GM12878 (cell line): ENCODE measurements around the gene MRPS25. TPM values are rescaled to one million over a fixed set of nuclear protein-coding genes. Genes with fewer than 3 reads are reported as not detected.

Experiments
- ATAC-seq: fragments of 200-7000 bp; cut with Tn5 transposase; 3 replicates; pipeline ENCODE4 v1.9.1; 2020; ENCODE audit warnings: mild to moderate bottlenecking, moderate library complexity
- BruUV-seq: library from RNA; stranded (reverse); fragments of 400-500 nt; replicated peaks from 2 replicates; lab custom pipeline; 2021; lab: Mats Ljungman, UMichigan
- CTCF ChIA-PET: fragments of 300-600 bp; sonication (Branson Sonifier 250); formaldehyde crosslinking; extraction: SDS; loops from one replicate; lab custom pipeline; 2021; ENCODE audit warnings: inconsistent platforms; lab: Yijun Ruan, JAX
- POLR2A ChIA-PET: fragments of 350-600 bp; formaldehyde crosslinking; extraction: SDS; loops from one replicate; lab custom pipeline; 2021; ENCODE audit warnings: inconsistent platforms; lab: Charles Lee
- RAD21 ChIA-PET: fragments of 300-600 bp; sonication (Branson Sonifier 250); formaldehyde crosslinking; loops from one replicate; lab custom pipeline; 2023; ENCODE audit warnings: antibody characterized with exemption; ENCODE audit not compliant: unreplicated experiment; lab: Charles Lee
- SMC1A ChIA-PET: fragments of 300-600 bp; sonication (Branson Sonifier 250); formaldehyde crosslinking; loops from one replicate; lab custom pipeline; 2023; ENCODE audit not compliant: unreplicated experiment, uncharacterized antibody; lab: Charles Lee
- DNase-seq: peaks from one replicate; pipeline ENCODE4 v3.0.0-alpha.2; 2011; ENCODE audit warnings: low read depth, low spot score
- FAIRE-seq: peaks from 3 replicates; lab custom pipeline; 2011; peaks lifted over from hg19 to GRCh38; lab: Jason Lieb, UNC
- H2AFZ ChIP-seq: 2 replicates; pipeline ENCODE4 v1.6.0; 2011; ENCODE audit warnings: low read depth, low read length, control low read depth; ENCODE audit not compliant: control insufficient read depth
- H3K27ac ChIP-seq: 2 replicates; pipeline ENCODE4 v1.5.1; 2011; ENCODE audit warnings: control low read depth; ENCODE audit not compliant: control insufficient read depth, insufficient read depth
- H3K27me3 ChIP-seq, 2 experiments: replicated peaks in 1 of 2; 2 replicates each; pipeline versions ENCODE4 v1.6.0 to v1.6.1; 2011; ENCODE audit warnings: low read length in 1 of 2; ENCODE audit not compliant: control insufficient read depth in 2 of 2, insufficient read depth in 2 of 2
- H3K36me3 ChIP-seq, 2 experiments: 2 replicates each; pipeline ENCODE4 v1.5.1; 2011; ENCODE audit warnings: low read length in 1 of 2; ENCODE audit not compliant: control insufficient read depth in 2 of 2, insufficient read depth in 2 of 2
- H3K4me1 ChIP-seq: 2 replicates; pipeline ENCODE4 v1.6.1; 2011; ENCODE audit warnings: mild to moderate bottlenecking, low read length, moderate library complexity, mixed read lengths; ENCODE audit not compliant: control insufficient read depth, insufficient read depth
- H3K4me2 ChIP-seq: 2 replicates; pipeline ENCODE4 v1.6.0; 2011; ENCODE audit warnings: control low read depth; ENCODE audit not compliant: control insufficient read depth, insufficient read depth
- H3K4me3 ChIP-seq: fragments of 200-600 bp; sonication (generic); 2 replicates; pipeline ENCODE4 v1.5.1; 2016
- H3K79me2 ChIP-seq: 2 replicates; pipeline ENCODE4 v1.6.0; 2011; ENCODE audit warnings: low read length; ENCODE audit not compliant: control insufficient read depth, insufficient read depth
- H3K9ac ChIP-seq: 2 replicates; pipeline ENCODE4 v1.8.0; 2011; ENCODE audit warnings: low read length, control low read depth, mixed read lengths; ENCODE audit not compliant: control insufficient read depth, insufficient read depth
- H3K9me3 ChIP-seq: replicated peaks from 3 replicates; pipeline ENCODE4 v1.5.1; 2011; ENCODE audit warnings: mild to moderate bottlenecking, low read length; ENCODE audit not compliant: control insufficient read depth, insufficient read depth
- H4K20me1 ChIP-seq: 2 replicates; pipeline ENCODE4 v1.6.0; 2011; ENCODE audit not compliant: control insufficient read depth, insufficient read depth
- CHD4 ChIP-seq: fragments of 200-600 bp; sonication (generic); IDR thresholded peaks from 2 replicates; pipeline ENCODE4 v1.6.1; 2016; ENCODE audit warnings: mild to moderate bottlenecking
- DPF2 ChIP-seq: fragments of 450-650 bp; IDR thresholded peaks from 2 replicates; pipeline ENCODE4 v1.6.1; 2017; ENCODE audit warnings: mild to moderate bottlenecking
- ETV6 ChIP-seq, 2 experiments: fragments of 450-650 bp in 1 of 2; IDR thresholded peaks in 1 of 2; conservative IDR thresholded peaks in 1 of 2; 2 replicates each; pipeline ENCODE4 v1.6.1; 2014; ENCODE audit warnings: antibody characterized with exemption in 1 of 2, borderline replicate concordance in 1 of 2, low read depth in 1 of 2, mild to moderate bottlenecking in 1 of 2, moderate library complexity in 1 of 2
- IRF4 ChIP-seq: IDR thresholded peaks from 2 replicates; pipeline ENCODE4 v1.6.1; 2011; ENCODE audit warnings: low read depth, low read length
- KDM1A ChIP-seq: fragments of 200-600 bp; sonication (generic); IDR thresholded peaks from 2 replicates; pipeline ENCODE4 v1.6.1; 2016; ENCODE audit warnings: borderline replicate concordance
- NR2C1 ChIP-seq: fragments of 450-650 bp; IDR thresholded peaks from 2 replicates; pipeline ENCODE4 v1.6.1; 2017; ENCODE audit warnings: antibody characterized with exemption, mild to moderate bottlenecking, moderate library complexity
- PAX5 ChIP-seq: IDR thresholded peaks from 2 replicates; pipeline ENCODE4 v1.6.1; 2011; ENCODE audit warnings: low read depth, low read length, borderline replicate concordance
- PBX3 ChIP-seq: IDR thresholded peaks from 2 replicates; pipeline ENCODE4 v1.6.1; 2011; ENCODE audit warnings: mild to moderate bottlenecking, low read depth, low read length, moderate library complexity; ENCODE audit not compliant: insufficient replicate concordance
- RELA ChIP-seq: fragments of 450-650 bp; IDR thresholded peaks from 2 replicates; pipeline ENCODE4 v1.8.0; 2014; ENCODE audit warnings: borderline replicate concordance; ENCODE audit not compliant: partially characterized antibody
- SKIL ChIP-seq: fragments of 450-650 bp; IDR thresholded peaks from 2 replicates; pipeline ENCODE4 v1.6.1; 2017; ENCODE audit warnings: mild to moderate bottlenecking, low read depth, inconsistent platforms; ENCODE audit not compliant: poor library complexity, severe bottlenecking
- USF1 ChIP-seq: IDR thresholded peaks from 2 replicates; pipeline ENCODE4 v1.6.1; 2011; ENCODE audit warnings: borderline replicate concordance, low read depth, mild to moderate bottlenecking, moderate library complexity, mixed read lengths, low read length; ENCODE audit not compliant: insufficient read depth; ENCODE audit errors: extremely low read length
- ZBTB4 ChIP-seq: fragments of 450-650 bp; formaldehyde crosslinking; IDR thresholded peaks from 2 replicates; pipeline ENCODE4 v1.4.0; 2022; ENCODE audit warnings: mild to moderate bottlenecking, moderate library complexity
- WGBS: methylation state at CpG from one replicate; pipeline ENCODE4 v1.1.6; 2016; ENCODE audit warnings: low lambda C conversion rate; ENCODE audit not compliant: insufficient replicate concordance, insufficient coverage; ENCODE audit errors: missing lambda C conversion rate; 5-methylcytosine and 5-hydroxymethylcytosine counted together
- in situ Hi-C: fragments of 300-500 bp; cut with MboI; formaldehyde crosslinking; loops from 9 replicates; pipeline ENCODE4 v1.14.3; 2018; ENCODE audit warnings: mixed read lengths
- intact Hi-C: fragments of 100-400 bp; cut with micrococcal nuclease; formaldehyde crosslinking; loops from one replicate; pipeline ENCODE4 v1.14.2; 2022; ENCODE audit not compliant: unreplicated experiment
- polyA plus RNA-seq, 11 experiments: library from polyadenylated mRNA; depleted of rRNA in 4 of 11; unstranded in 6 of 11; stranded (reverse) in 5 of 11; fragments of >200 nt; fragmentation: Nextera tagmentation in 4 of 11; fragmentation: Illumina TruSeq in 1 of 11; extraction: Ambion mirVana in 4 of 11; extraction: Trizol in 1 of 11; gene quantifications; 1 replicate in 1 of 11; 2 replicates in 10 of 11; pipeline versions ENCODE4 v1.2.1 to v1.2.3, GENCODE V29; 2011 to 2016; ENCODE audit warnings: inconsistent platforms in 2 of 11, missing spikeins in 2 of 11, low read depth in 1 of 11
- total RNA-seq, 4 experiments: library from RNA; depleted of rRNA in 3 of 4; stranded (reverse); fragments of >200 nt in 3 of 4; fragmentation: Illumina TruSeq in 1 of 4; extraction: Trizol in 1 of 4; gene quantifications; 2 replicates each; pipeline versions ENCODE4 v1.2.1 to v1.2.3, GENCODE V29; 2013 to 2021

Gene MRPS25
- total and polyA plus RNA-seq, 10 of the 15 experiments (the other 5 are each of a cell fraction or from before 2014, with no cell fraction given): 17.0 to 114 (median 62.2) TPM

- TF ChIP-seq PBX3: no peak
Observed at GRCh38 chr3:15063238-15063637, 1.9 kb downstream of the MRPS25 start (continued).

- no peaks in the 10 kb centered on the region for H3K27me3 ChIP-seq
- no peak for FAIRE-seq
- no peaks in the 10 kb centered on the region for H4K20me1 ChIP-seq
- peaks cover 17% of the 10 kb centered on the region for H3K9me3 ChIP-seq
- no TSS peak for BruUV-seq
- peaks cover 21% of the 10 kb centered on the region for H3K4me1 ChIP-seq
- H3K9ac ChIP-seq: no peak overlapping the region
- intact Hi-C loops (no loop called here), in situ Hi-C loops (no loop called here)
- no peak overlapping the region for H3K4me2 ChIP-seq
- no peak for DNase-seq
- no peak for ATAC-seq
- SMC1A ChIA-PET: interaction anchor here (0.9 to 1.0 kb wide), 2 partner anchors 10 to 115 kb away, joined by 3 to 5 read pairs; no protein-coding TSS in a partner anchor
- H3K79me2 ChIP-seq: peaks cover 47% of the 10 kb centered on the region
- H3K36me3 ChIP-seq: peaks cover 12 to 20% of the 10 kb centered on the region in 2 experiments
- WGBS: 96% methylated on average over 3 of the region's 3 CpGs
- H2AFZ ChIP-seq: no peak overlapping the region
- RAD21 ChIA-PET: interaction anchor here (0.7 kb wide), 1 partner anchor 134 kb away, joined by 3 read pairs; no protein-coding TSS in a partner anchor
- POLR2A ChIA-PET: interaction anchor here (0.7 to 1.0 kb wide), 2 partner anchors 9 to 71 kb away, joined by 3 to 4 read pairs; no protein-coding TSS in a partner anchor
- H3K4me3 ChIP-seq: no peak overlapping the region
- CTCF ChIA-PET: interaction anchor here (1.1 to 1.6 kb wide), 2 partner anchors 9 to 139 kb away, joined by 3 to 8 read pairs; no protein-coding TSS in a partner anchor
- no peak overlapping the region for H3K27ac ChIP-seq
- TF ChIP-seq USF1 (no peak), DPF2 (no peak), IRF4 (no peak), KDM1A (no peak), SKIL (no peak), ETV6 (conservative IDR thresholded peaks at IDR 0.05 in 1 of 2, IDR thresholded peaks at IDR 0.05 in 1 of 2; ENCODE audit: borderline replicate concordance in 1 of 2, low read depth in 1 of 2) (no peak), CHD4 (no peak), RELA (no peak), NR2C1 (no peak), PAX5 (no peak), ZBTB4 (CRISPR knock-in tag) (no peak)
Observed at GRCh38 chr3:15060029-15060428, 5.1 kb downstream of the MRPS25 start.
